Endothelial cell of umbilical vein (primary cell): ENCODE measurements around the gene LGALS12. TPM values are rescaled to one million over a fixed set of nuclear protein-coding genes. Genes with fewer than 3 reads are reported as not detected.

Source experiments
- BruUV-seq: library from RNA; stranded (reverse); fragments of 400-500 nt; replicated peaks from 2 replicates; lab custom pipeline; 2021; lab: Mats Ljungman, UMichigan
- CTCF ChIA-PET: fragments of 300-600, 350-600 bp; sonication (Branson Sonifier 250); formaldehyde crosslinking; loops from one replicate; lab custom pipeline; 2021; ENCODE audit warnings: antibody characterized with exemption, inconsistent platforms; lab: Charles Lee
- POLR2A ChIA-PET: fragments of 300-600, 350-600 bp; sonication (Branson Sonifier 250); formaldehyde crosslinking; loops from one replicate; lab custom pipeline; 2021; ENCODE audit warnings: antibody characterized with exemption, inconsistent platforms; lab: Charles Lee
- DNase-seq: peaks from one replicate; pipeline ENCODE4 v3.0.0-alpha.2; 2011; ENCODE audit warnings: low read depth, low spot score
- FAIRE-seq: peaks from 2 replicates; lab custom pipeline; 2011; peaks lifted over from hg19 to GRCh38; lab: Jason Lieb, UNC
- H2AFZ ChIP-seq: 2 replicates; pipeline ENCODE4 v1.6.0; 2012; ENCODE audit warnings: low read depth, low read length, control low read depth, inconsistent platforms
- H3K27ac ChIP-seq: 2 replicates; pipeline ENCODE4 v1.5.1; 2011; ENCODE audit warnings: low read depth, mild to moderate bottlenecking, control low read depth, low read length, moderate library complexity; ENCODE audit not compliant: insufficient read depth
- H3K27me3 ChIP-seq, 2 experiments: 2 replicates each; pipeline versions ENCODE4 v1.6.0 to v1.6.1; 2011; ENCODE audit warnings: low read length in 2 of 2, mixed read lengths in 1 of 2; ENCODE audit not compliant: control insufficient read depth in 2 of 2, insufficient read depth in 2 of 2
- H3K36me3 ChIP-seq, 2 experiments: 2 replicates in 1 of 2; 3 replicates in 1 of 2; pipeline ENCODE4 v1.5.1; 2011; ENCODE audit warnings: low read length in 2 of 2, mild to moderate bottlenecking in 1 of 2, moderate library complexity in 1 of 2; ENCODE audit not compliant: control insufficient read depth in 2 of 2, insufficient read depth in 2 of 2; ENCODE audit errors: extremely low read depth in 1 of 2
- H3K4me1 ChIP-seq: 3 replicates; pipeline ENCODE4 v1.5.1; 2011; ENCODE audit warnings: mild to moderate bottlenecking, low read length; ENCODE audit not compliant: control insufficient read depth, insufficient read depth; ENCODE audit errors: extremely low read depth
- H3K4me2 ChIP-seq: 2 replicates; pipeline ENCODE4 v1.6.1; 2011; ENCODE audit warnings: low read length, control low read depth, mixed read lengths; ENCODE audit not compliant: insufficient read depth
- H3K4me3 ChIP-seq, 3 experiments: fragments of 200-600 bp in 1 of 3; sonication (generic), shearing (Covaris generic) in 1 of 3; replicated peaks in 1 of 3; 2 replicates each; pipeline ENCODE4 v1.5.1; 2011 to 2016; ENCODE audit warnings: control low read depth in 3 of 3, low read length in 3 of 3, mild to moderate bottlenecking in 2 of 3, inconsistent platforms in 1 of 3, low read depth in 1 of 3, moderate library complexity in 1 of 3; ENCODE audit not compliant: insufficient read depth in 1 of 3
- H3K79me2 ChIP-seq: 2 replicates; pipeline ENCODE4 v1.6.0; 2012; ENCODE audit warnings: low read length, inconsistent platforms; ENCODE audit not compliant: control insufficient read depth, insufficient read depth
- H3K9ac ChIP-seq: replicated peaks from 2 replicates; pipeline ENCODE3; 2011; ENCODE audit warnings: low read length, control low read depth; ENCODE audit not compliant: insufficient read depth; ENCODE audit errors: extremely low read depth
- H3K9me1 ChIP-seq: replicated peaks from 3 replicates; pipeline ENCODE4 v1.6.0; 2011; ENCODE audit warnings: mild to moderate bottlenecking, low read length; ENCODE audit not compliant: control insufficient read depth, insufficient read depth; ENCODE audit errors: extremely low read depth
- H3K9me3 ChIP-seq: replicated peaks from 2 replicates; pipeline ENCODE4 v1.5.1; 2012; ENCODE audit warnings: low read length, inconsistent platforms; ENCODE audit not compliant: control insufficient read depth, insufficient read depth
- H4K20me1 ChIP-seq: replicated peaks from 2 replicates; pipeline ENCODE3; 2011; ENCODE audit warnings: mild to moderate bottlenecking, low read length; ENCODE audit not compliant: control insufficient read depth, insufficient read depth; ENCODE audit errors: extremely low read depth
- CTCF ChIP-seq, 2 donors: IDR thresholded peaks; 1 replicate in 1 of 2; 2 replicates in 1 of 2; pipeline ENCODE4 v1.5.1; 2011; ENCODE audit warnings: low read length in 2 of 2, mild to moderate bottlenecking in 2 of 2, moderate library complexity in 2 of 2, control low read depth in 1 of 2, inconsistent platforms in 1 of 2, low read depth in 1 of 2; ENCODE audit not compliant: insufficient read depth in 1 of 2; ENCODE audit errors: extremely low read depth in 1 of 2
- EZH2 ChIP-seq: IDR thresholded peaks from 2 replicates; pipeline ENCODE4 v1.6.1; 2012; ENCODE audit warnings: borderline replicate concordance, low read depth, mild to moderate bottlenecking, moderate library complexity, low read length, inconsistent platforms; ENCODE audit not compliant: severe bottlenecking
- FOS ChIP-seq: IDR thresholded peaks from 2 replicates; pipeline ENCODE4 v1.6.1; 2011; ENCODE audit warnings: mild to moderate bottlenecking, low read length, moderate library complexity, borderline replicate concordance; ENCODE audit not compliant: insufficient read depth
- GATA2 ChIP-seq: IDR thresholded peaks from 2 replicates; pipeline ENCODE4 v1.7.0; 2011; ENCODE audit warnings: low read depth, mild to moderate bottlenecking, moderate library complexity, mixed read lengths, low read length; ENCODE audit not compliant: insufficient read length, insufficient read depth
- JUN ChIP-seq: IDR thresholded peaks from 2 replicates; pipeline ENCODE4 v1.6.1; 2011; ENCODE audit warnings: borderline replicate concordance, low read depth; ENCODE audit not compliant: insufficient read length, insufficient read depth
- MAX ChIP-seq: IDR thresholded peaks from 2 replicates; pipeline ENCODE4 v1.6.1; 2011; ENCODE audit not compliant: insufficient read depth, insufficient read length
- MYC ChIP-seq: IDR thresholded peaks from one replicate; pipeline ENCODE4 v1.6.1; 2011; ENCODE audit warnings: mild to moderate bottlenecking, low read depth, low read length
- POLR2A ChIP-seq: IDR thresholded peaks from 2 replicates; pipeline ENCODE4 v1.6.1; 2012; ENCODE audit warnings: low read depth, mild to moderate bottlenecking, control low read depth, low read length
- POLR2AphosphoS5 ChIP-seq: IDR thresholded peaks from 2 replicates; pipeline ENCODE4 v1.6.1; 2012; ENCODE audit warnings: low read depth, mild to moderate bottlenecking, control low read depth, low read length, moderate library complexity; ENCODE audit not compliant: insufficient read depth
- dilution Hi-C: fragments of 300-500 bp; cut with MboI; formaldehyde crosslinking; loops from one replicate; pipeline ENCODE4 v1.15.0; 2019; ENCODE audit warnings: low sequenced_read_pairs; ENCODE audit not compliant: extremely low pct_ligation_motif_present
- intact Hi-C: fragments of 100-400 bp; cut with micrococcal nuclease; formaldehyde crosslinking; loops from one replicate; pipeline ENCODE4 v1.10.0; 2022
- polyA plus RNA-seq, 4 experiments: library from polyadenylated mRNA; depleted of rRNA in 3 of 4; stranded (reverse) in 3 of 4; unstranded in 1 of 4; fragments of >200 nt; gene quantifications; 2 replicates each; pipeline versions ENCODE4 v1.2.1 to v1.2.3, GENCODE V29; 2011 to 2012; ENCODE audit warnings: missing spikeins in 1 of 4
- total RNA-seq: library from RNA; stranded (reverse); gene quantifications from 2 replicates; pipeline ENCODE4 v1.2.3, GENCODE V29; 2021

Gene LGALS12
- total and polyA plus RNA-seq, 2 donors (not counting 3 experiments of a cell fraction or from before 2014, with no cell fraction given) = not detected

- Histone ChIP-seq H3K9ac (no peak overlapping the region), H3K27ac (no peak overlapping the region), H3K4me3 (no peak overlapping the region), H3K4me1 (no peaks in the 10 kb centered on the region), H3K9me1 (no peaks in the 10 kb centered on the region), H2AFZ (no peak overlapping the region), H3K9me3 (no peaks in the 10 kb centered on the region), H3K4me2 (no peak overlapping the region), H3K36me3 (no peaks in the 10 kb centered on the region), H4K20me1 (no peaks in the 10 kb centered on the region), H3K79me2 (no peaks in the 10 kb centered on the region), H3K27me3 (peaks cover 0 to 7% of the 10 kb centered on the region in 2 experiments)
- ChIA-PET POLR2A (no interaction called here), CTCF (interaction anchor here (0.7 kb wide), 1 partner anchor 9 kb away, joined by 3 read pairs; no protein-coding TSS in a partner anchor)
- intact Hi-C loops = no loop called here
- dilution Hi-C loops = no loop called here
- BruUV-seq = no TSS peak
- no peak for FAIRE-seq
- DNase-seq = no peak
- TF ChIP-seq POLR2AphosphoS5 = no peak
- TF ChIP-seq CTCF (IDR thresholded peaks at IDR 0.05; ENCODE audit: extremely low read depth in 1 of 2, insufficient read depth in 1 of 2, low read depth in 1 of 2, low read length in 2 of 2) = no peak
- no peak for TF ChIP-seq FOS
- TF ChIP-seq MAX = no peak
- no peak for TF ChIP-seq JUN
- TF ChIP-seq EZH2 = no peak
- TF ChIP-seq POLR2A = no peak
- no peak for TF ChIP-seq MYC
- TF ChIP-seq GATA2 = no peak
Measured at GRCh38 chr11:63518548-63518947, 12.7 kb downstream of the LGALS12 start.
